CD4-positive, alpha-beta memory T cell (primary cell): ENCODE data around the gene HHIP. TPM values are rescaled to one million over a fixed set of nuclear protein-coding genes. Genes with fewer than 3 reads are reported as not detected.
"Not testable (repeated sequence)": the region's sequence is repeated elsewhere in the genome, so short reads cannot be mapped to it uniquely, and the experiment has no call there.

Experiments
- CTCF ChIA-PET: fragments of 350-600 bp; sonication (Branson Sonifier 250); formaldehyde crosslinking; loops from one replicate; lab custom pipeline; 2021; ENCODE audit warnings: inconsistent platforms; ENCODE audit not compliant: partially characterized antibody; lab: Charles Lee
- POLR2A ChIA-PET: fragments of 350-600 bp; sonication (Branson Sonifier 250); formaldehyde crosslinking; loops from one replicate; lab custom pipeline; 2021; ENCODE audit not compliant: partially characterized antibody; lab: Charles Lee
- DNase-seq, 5 donors: peaks; one replicate each; pipeline versions ENCODE4 v3.0.0 to v3.0.0-alpha.2; 2020 to 2022; ENCODE audit warnings: mixed read lengths in 1 of 5
- H3K27ac ChIP-seq: one replicate; pipeline ENCODE4 v1.7.0; 2013; ENCODE audit warnings: low read depth, low read length
- H3K27me3 ChIP-seq: 2 replicates; pipeline ENCODE4 v1.7.0; 2013; ENCODE audit warnings: mild to moderate bottlenecking, low read length, moderate library complexity; ENCODE audit not compliant: insufficient read depth
- H3K36me3 ChIP-seq: 2 replicates; pipeline ENCODE4 v1.7.0; 2013; ENCODE audit warnings: mild to moderate bottlenecking, low read length, moderate library complexity; ENCODE audit not compliant: insufficient read depth
- H3K4me1 ChIP-seq: 2 replicates; pipeline ENCODE4 v1.7.0; 2013; ENCODE audit warnings: mild to moderate bottlenecking, low read length, moderate library complexity; ENCODE audit not compliant: insufficient read depth
- H3K4me3 ChIP-seq, 2 donors: one replicate each; pipeline ENCODE4 v1.7.0; 2013; ENCODE audit warnings: low read length in 2 of 2, mild to moderate bottlenecking in 1 of 2
- H3K9me3 ChIP-seq, 2 donors: one replicate each; pipeline ENCODE4 v1.7.0; 2013; ENCODE audit warnings: low read length in 2 of 2, control low read depth in 1 of 2; ENCODE audit not compliant: control insufficient read depth in 1 of 2
- H3K27ac Mint-ChIP-seq, 7 donors: one replicate each; pipeline ENCODE4 v1.8.0; 2020 to 2021; ENCODE audit warnings: mixed read lengths in 7 of 7, mild to moderate bottlenecking in 6 of 7, inconsistent platforms in 3 of 7, moderate library complexity in 3 of 7
- H3K27me3 Mint-ChIP-seq, 2 donors: one replicate each; pipeline ENCODE4 v1.8.0; 2020 to 2021; ENCODE audit warnings: mixed read lengths in 2 of 2
- H3K36me3 Mint-ChIP-seq, 2 donors: one replicate each; pipeline ENCODE4 v1.8.0; 2020 to 2021; ENCODE audit warnings: mixed read lengths in 2 of 2, inconsistent platforms in 1 of 2, mild to moderate bottlenecking in 1 of 2
- H3K4me1 Mint-ChIP-seq, 4 donors: one replicate each; pipeline ENCODE4 v1.8.0; 2020 to 2021; ENCODE audit warnings: mixed read lengths in 4 of 4, mild to moderate bottlenecking in 1 of 4
- H3K4me3 Mint-ChIP-seq, 8 donors: one replicate each; pipeline ENCODE4 v1.8.0; 2020 to 2021; ENCODE audit warnings: mixed read lengths in 8 of 8, mild to moderate bottlenecking in 7 of 8, moderate library complexity in 6 of 8, inconsistent platforms in 3 of 8
- H3K9me3 Mint-ChIP-seq, 8 donors: one replicate each; pipeline ENCODE4 v1.8.0; 2020 to 2021; ENCODE audit warnings: mixed read lengths in 8 of 8, mild to moderate bottlenecking in 5 of 8, inconsistent platforms in 3 of 8, moderate library complexity in 1 of 8
- intact Hi-C: fragments of 100-400 bp; cut with micrococcal nuclease; formaldehyde crosslinking; loops from one replicate; pipeline ENCODE4 v1.15.1; 2023
- polyA plus RNA-seq, 2 donors: library from polyadenylated mRNA; unstranded; fragments of 300-500 nt; fragmentation: Illumina TruSeq; gene quantifications; one replicate each; pipeline ENCODE4 v1.2.3, GENCODE V29; 2021
- total RNA-seq, 2 experiments: library from RNA; stranded (reverse); gene quantifications; one replicate each; pipeline ENCODE4 v1.2.3, GENCODE V29; 2021

HHIP gene
- total and polyA plus RNA-seq, 4 experiments from 2014 or later: not detected

DNA sequence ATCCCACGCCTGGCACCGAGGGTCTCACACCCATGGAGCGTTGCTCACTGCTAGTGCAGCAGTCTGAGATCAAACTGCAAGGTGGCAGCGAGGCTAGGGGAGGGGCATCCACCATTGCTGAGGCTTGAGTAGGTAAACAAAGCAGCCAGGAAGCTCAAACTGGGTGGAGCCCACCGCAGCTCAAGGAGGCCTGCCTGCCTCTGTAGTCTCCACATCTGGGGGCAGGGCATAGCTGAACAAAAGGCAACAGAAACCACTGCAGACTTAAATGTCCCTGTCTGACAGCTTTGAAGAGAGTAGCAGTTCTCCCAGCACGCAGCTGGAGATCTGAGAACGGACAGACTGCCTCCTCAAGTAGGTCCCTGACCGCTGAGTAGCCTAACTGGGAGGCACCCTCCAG is 146.0 kb downstream of the HHIP start:
- H3K4me1 ChIP-seq, H3K27me3 ChIP-seq, H3K4me3 Mint-ChIP-seq, H3K36me3 Mint-ChIP-seq, H3K4me3 ChIP-seq, H3K9me3 ChIP-seq, H3K36me3 ChIP-seq, H3K4me1 Mint-ChIP-seq, intact Hi-C loops, POLR2A ChIA-PET, DNase-seq, H3K27ac Mint-ChIP-seq, H3K27me3 Mint-ChIP-seq, H3K27ac ChIP-seq, CTCF ChIA-PET: not testable (repeated sequence)
- peaks cover 0 to 21% (median 8%) of the 10 kb centered on the region in 8 donors for H3K9me3 Mint-ChIP-seq
